Activated naive CD4-positive, alpha-beta T cell treated with anti-CD3 and anti-CD28 coated beads, Interleukin-2, amount 50 U/mL, for 16 hours (primary cell): ENCODE results near the gene AXL.

Experiments
- DNase-seq: peaks from one replicate; pipeline ENCODE4 v3.0.0-alpha.2; 2020

The AXL gene

GRCh38 chr19:41238244-41238643 is 19.2 kb downstream of the AXL start:
- DNase-seq, result no peak

GRCh38 chr19:41239363-41239762 is 20.3 kb downstream of the AXL start:
- no peak for DNase-seq

GRCh38 chr19:41239961-41240574 is 21.0 kb downstream of the AXL start:
- no peak for DNase-seq

- DNase-seq, result no peak
Measured at GRCh38 chr19:41241859-41242258, 22.8 kb downstream of the AXL start.

- DNase-seq, result no peak
Measured at GRCh38 chr19:41244117-41244516, 25.1 kb downstream of the AXL start.

- no peak for DNase-seq
Measured at GRCh38 chr19:41245843-41246242, 26.8 kb downstream of the AXL start.

- DNase-seq, result no peak
Measured at GRCh38 chr19:41248895-41249294, 29.9 kb downstream of the AXL start.

- DNase-seq, result no peak
Measured at GRCh38 chr19:41249707-41250423, 30.8 kb downstream of the AXL start.

GRCh38 chr19:41253660-41254059 is 34.6 kb downstream of the AXL start:
- DNase-seq, result no peak

GRCh38 chr19:41255171-41255570 is 36.1 kb downstream of the AXL start:
- DNase-seq, result no peak

- no peak for DNase-seq
Measured at GRCh38 chr19:41261474-41262190, 42.6 kb downstream of the AXL start.

GRCh38 chr19:41263042-41263849 is 44.2 kb downstream of the AXL start:
- peak; percentile 82 for DNase-seq

- DNase-seq, result peak; percentile 98
Measured at GRCh38 chr19:41263850-41264580, 45.0 kb downstream of the AXL start, which contains the start of gene HNRNPUL1. TSS of gene HNRNPUL1 (plus strand) at chr19:41264372. CDS start at chr19:41264504, 132 bp downstream.

GRCh38 chr19:41264581-41265394 is 45.8 kb downstream of the AXL start:
- peak; percentile 68 for DNase-seq

- DNase-seq, result peak; percentile 15
Measured at GRCh38 chr19:41265395-41266153, 46.6 kb downstream of the AXL start.

GRCh38 chr19:41269055-41269454 is 50.0 kb downstream of the AXL start:
- no peak for DNase-seq

- no peak for DNase-seq
Measured at GRCh38 chr19:41269571-41269970, 50.5 kb downstream of the AXL start.

GRCh38 chr19:41273076-41273475 is 54.1 kb downstream of the AXL start:
- no peak for DNase-seq

- no peak for DNase-seq
Measured at GRCh38 chr19:41274802-41275201, 55.8 kb downstream of the AXL start.

- no peak for DNase-seq
Measured at GRCh38 chr19:41276231-41276630, 57.2 kb downstream of the AXL start.

GRCh38 chr19:41278478-41278877 is 59.5 kb downstream of the AXL start:
- no peak for DNase-seq
